Subcutaneous abdominal adipose tissue (tissue), 5 donors: ENCODE results near the gene GPD1L.

Experiments
- H3K27ac ChIP-seq: one replicate; pipeline ENCODE4 v1.7.0; 2013; ENCODE audit warnings: low read depth, mild to moderate bottlenecking, inconsistent platforms, low read length, moderate library complexity
- H3K27me3 ChIP-seq, 5 donors: one replicate each; pipeline ENCODE4 v1.7.0; 2013; ENCODE audit warnings: low read length in 5 of 5, inconsistent platforms in 1 of 5; ENCODE audit not compliant: control insufficient read depth in 5 of 5, insufficient read depth in 4 of 5
- H3K36me3 ChIP-seq, 5 donors: one replicate each; pipeline ENCODE4 v1.7.0; 2013; ENCODE audit warnings: low read length in 5 of 5; ENCODE audit not compliant: control insufficient read depth in 5 of 5, insufficient read depth in 5 of 5
- H3K4me1 ChIP-seq, 5 donors: one replicate each; pipeline ENCODE4 v1.7.0; 2013; ENCODE audit warnings: low read length in 5 of 5, mild to moderate bottlenecking in 3 of 5, moderate library complexity in 1 of 5; ENCODE audit not compliant: control insufficient read depth in 5 of 5, insufficient read depth in 5 of 5
- H3K4me3 ChIP-seq, 5 donors: one replicate each; pipeline ENCODE4 v1.7.0; 2013; ENCODE audit warnings: low read length in 5 of 5, low read depth in 1 of 5
- H3K9ac ChIP-seq, 5 donors: one replicate each; pipeline ENCODE4 v1.7.0; 2013; ENCODE audit warnings: low read length in 5 of 5, mild to moderate bottlenecking in 4 of 5, moderate library complexity in 3 of 5
- H3K9me3 ChIP-seq, 5 donors: one replicate each; pipeline ENCODE4 v1.7.0; 2013; ENCODE audit warnings: low read length in 5 of 5; ENCODE audit not compliant: control insufficient read depth in 5 of 5
- donor health status: healthy.
- donor health status: healthy.
- donor health status: healthy.
- donor health status: healthy.
- donor health status: healthy.

The GPD1L gene

GRCh38 chr3:32208447-32208846 is 102.0 kb downstream of the GPD1L start:
- H3K4me3 ChIP-seq: no peak overlapping the region
- no peaks in the 10 kb centered on the region for H3K4me1 ChIP-seq
- no peak overlapping the region for H3K27ac ChIP-seq
- H3K27me3 ChIP-seq: no peaks in the 10 kb centered on the region
- no peaks in the 10 kb centered on the region for H3K9me3 ChIP-seq
- no peaks in the 10 kb centered on the region for H3K36me3 ChIP-seq
- no peak overlapping the region for H3K9ac ChIP-seq

DNA sequence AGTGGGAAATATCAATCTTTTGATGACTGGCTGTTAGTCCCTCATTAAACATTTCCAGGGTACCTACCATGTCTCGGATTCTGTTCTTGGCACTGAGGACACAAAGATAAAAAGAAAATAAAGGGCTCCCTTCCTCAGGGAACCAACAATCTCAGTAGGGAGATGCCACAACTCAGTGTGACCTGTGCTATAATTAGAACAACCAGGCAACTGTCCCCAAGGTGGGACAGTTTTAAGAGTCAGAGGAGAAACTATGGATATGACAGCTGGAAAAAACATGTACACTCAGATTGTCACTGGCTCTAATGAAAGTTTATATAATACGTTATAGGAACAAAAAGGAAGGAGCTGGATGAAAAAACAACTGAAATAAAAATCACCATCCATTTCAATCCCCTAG is 108.8 kb downstream of the GPD1L start:
- H3K36me3 ChIP-seq: no peaks in the 10 kb centered on the region
- no peak overlapping the region for H3K27ac ChIP-seq
- H3K9ac ChIP-seq: no peak overlapping the region
- no peaks in the 10 kb centered on the region for H3K27me3 ChIP-seq
- H3K4me1 ChIP-seq: peaks cover 0 to 5% (median 0%) of the 10 kb centered on the region in 5 donors
- H3K4me3 ChIP-seq: no peak overlapping the region
- H3K9me3 ChIP-seq: peaks cover 0 to 9% (median 7%) of the 10 kb centered on the region in 5 donors

DNA sequence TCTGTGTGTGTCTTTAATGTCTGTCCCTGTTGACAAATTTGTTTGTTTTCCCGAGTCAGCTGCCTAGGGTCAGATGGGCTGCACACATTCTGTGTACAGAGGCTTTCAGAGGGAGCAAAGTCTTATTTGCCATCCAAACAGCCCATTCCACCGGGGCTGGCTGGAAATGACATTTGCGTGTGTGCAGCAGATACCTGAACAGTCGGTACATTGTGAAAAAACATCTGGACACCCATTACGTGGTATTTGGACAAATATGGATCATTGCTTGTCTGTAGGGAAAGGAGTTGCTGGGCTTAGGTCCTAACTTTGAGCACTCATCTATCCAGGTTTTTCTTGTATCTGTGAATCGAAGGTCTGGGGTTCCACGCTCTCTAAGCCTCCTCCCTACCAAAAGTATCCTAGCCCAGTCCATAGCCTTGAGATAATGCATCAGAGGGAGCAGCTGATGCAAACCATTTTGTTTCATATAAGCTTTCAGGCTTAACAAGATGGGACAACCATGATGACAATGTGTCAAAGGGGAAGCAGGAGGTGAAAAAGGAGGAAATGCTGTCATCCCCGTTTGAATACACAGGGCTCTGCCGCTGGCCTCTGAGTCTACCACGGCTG is 109.9 kb downstream of the GPD1L start:
- Histone ChIP-seq H3K27ac (no peak overlapping the region), H3K36me3 (no peaks in the 10 kb centered on the region), H3K27me3 (no peaks in the 10 kb centered on the region), H3K4me3 (no peak overlapping the region), H3K9me3 (peaks cover 0 to 9% (median 7%) of the 10 kb centered on the region in 5 donors), H3K4me1 (peaks cover 0 to 5% (median 0%) of the 10 kb centered on the region in 5 donors), H3K9ac (no peak overlapping the region)

DNA sequence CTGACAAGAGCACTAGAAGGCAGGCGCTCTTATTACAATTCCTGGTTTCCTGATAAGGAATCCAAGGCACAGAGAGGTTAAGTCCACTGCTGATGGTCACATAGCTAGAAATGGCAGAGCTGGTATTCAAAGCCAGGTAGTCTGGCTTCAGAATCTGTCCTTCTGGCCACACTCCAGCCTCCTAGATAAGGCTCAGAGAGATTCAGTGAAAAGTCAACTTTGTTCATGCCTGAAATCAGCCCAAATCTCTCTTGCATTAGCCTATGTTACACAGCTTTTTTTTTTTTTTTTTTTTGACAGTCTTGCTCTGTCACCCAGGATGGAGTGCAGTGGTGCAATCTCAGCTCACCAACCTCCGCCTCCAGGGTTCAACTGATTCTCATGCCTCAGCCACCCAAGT is 110.9 kb downstream of the GPD1L start:
- no peaks in the 10 kb centered on the region for H3K36me3 ChIP-seq
- H3K27ac ChIP-seq: no peak overlapping the region
- no peak overlapping the region for H3K9ac ChIP-seq
- H3K4me3 ChIP-seq: no peak overlapping the region
- H3K9me3 ChIP-seq: peaks cover 0 to 9% (median 7%) of the 10 kb centered on the region in 5 donors
- H3K27me3 ChIP-seq: no peaks in the 10 kb centered on the region
- H3K4me1 ChIP-seq: peaks cover 0 to 5% (median 0%) of the 10 kb centered on the region in 5 donors
